Activated T-cell treated with anti-CD3 and anti-CD28 coated beads, Interleukin-2, amount 50 U/mL, for 4 hours (primary cell): ENCODE results near the gene COL5A1. TPM values are rescaled to one million over a fixed set of nuclear protein-coding genes. Genes with fewer than 3 reads are reported as not detected.
A peak's percentile ranks its signal among the peaks of the same experiment; 100 is the strongest.

Source experiments
- ATAC-seq, 2 donors: fragments of 200-7000 bp; cut with Tn5 transposase; one replicate each; pipeline ENCODE4 v1.10.0; 2021
- DNase-seq: peaks from one replicate; pipeline ENCODE4 v3.0.0-alpha.2; 2020
- H3K27me3 Mint-ChIP-seq: one replicate; pipeline ENCODE4 v1.8.0; 2021; ENCODE audit warnings: low read depth, mixed read lengths
- H3K36me3 Mint-ChIP-seq: one replicate; pipeline ENCODE4 v1.8.0; 2022; ENCODE audit warnings: mixed read lengths; ENCODE audit not compliant: insufficient read depth
- H3K4me1 Mint-ChIP-seq: one replicate; pipeline ENCODE4 v1.8.0; 2021; ENCODE audit warnings: low read depth, mixed read lengths
- H3K4me3 Mint-ChIP-seq: one replicate; pipeline ENCODE4 v1.8.0; 2021; ENCODE audit warnings: mild to moderate bottlenecking, moderate library complexity, mixed read lengths
- H3K9me3 Mint-ChIP-seq: one replicate; pipeline ENCODE4 v1.8.0; 2021; ENCODE audit warnings: mixed read lengths
- total RNA-seq, 3 donors: library from RNA; stranded (reverse); gene quantifications; one replicate each; pipeline ENCODE4 v1.2.1, GENCODE V29; 2021

COL5A1 gene
- total RNA-seq, 3 donors from 2014 or later = 0.14 to 0.30 (median 0.21) TPM

GRCh38 chr9:134645607-134646365 is 4.2 kb downstream of the COL5A1 start:
- H3K4me1 Mint-ChIP-seq = peaks cover 2% of the 10 kb centered on the region
- peaks cover 22% of the 10 kb centered on the region for H3K27me3 Mint-ChIP-seq
- DNase-seq (no peak), ATAC-seq (no peak)
- H3K9me3 Mint-ChIP-seq = no peaks in the 10 kb centered on the region
- no peaks in the 10 kb centered on the region for H3K36me3 Mint-ChIP-seq
- H3K4me3 Mint-ChIP-seq = no peak overlapping the region

- Mint-ChIP-seq H3K9me3 (no peaks in the 10 kb centered on the region), H3K27me3 (peaks cover 17% of the 10 kb centered on the region), H3K36me3 (no peaks in the 10 kb centered on the region), H3K4me3 (no peak overlapping the region), H3K4me1 (peaks cover under 1% of the 10 kb centered on the region)
- ATAC-seq (no peak), DNase-seq (no peak)
Observed at GRCh38 chr9:134647359-134648080, 5.9 kb downstream of the COL5A1 start.

- Mint-ChIP-seq H3K4me1 (no peaks in the 10 kb centered on the region), H3K4me3 (no peak overlapping the region), H3K27me3 (peaks cover 5% of the 10 kb centered on the region), H3K36me3 (no peaks in the 10 kb centered on the region), H3K9me3 (no peaks in the 10 kb centered on the region)
- DNase-seq (no peak), ATAC-seq (peak; percentile 30 to 64)
Observed at GRCh38 chr9:134648701-134649530, 7.3 kb downstream of the COL5A1 start.

- DNase-seq (no peak), ATAC-seq (no peak)
- H3K9me3 Mint-ChIP-seq = no peaks in the 10 kb centered on the region
Observed at GRCh38 chr9:134650431-134651190, 9.0 kb downstream of the COL5A1 start.

GRCh38 chr9:134651226-134651905 is 9.8 kb downstream of the COL5A1 start:
- DNase-seq (no peak), ATAC-seq (no peak)
- H3K36me3 Mint-ChIP-seq = no peaks in the 10 kb centered on the region
- no peaks in the 10 kb centered on the region for H3K9me3 Mint-ChIP-seq
- H3K4me3 Mint-ChIP-seq = no peak overlapping the region
- H3K27me3 Mint-ChIP-seq = peaks cover 2% of the 10 kb centered on the region
- no peaks in the 10 kb centered on the region for H3K4me1 Mint-ChIP-seq

More at GRCh38 chr9:134650431-134651190, 9.0 kb downstream of the COL5A1 start:
- Mint-ChIP-seq H3K4me1 (no peaks in the 10 kb centered on the region), H3K27me3 (peaks cover 2% of the 10 kb centered on the region), H3K36me3 (no peaks in the 10 kb centered on the region), H3K4me3 (no peak overlapping the region)

GRCh38 chr9:134652291-134653225 is 11.0 kb downstream of the COL5A1 start:
- no peak for ATAC-seq
- no peak overlapping the region for H3K4me3 Mint-ChIP-seq
- no peaks in the 10 kb centered on the region for H3K4me1 Mint-ChIP-seq
- no peaks in the 10 kb centered on the region for H3K9me3 Mint-ChIP-seq
- H3K36me3 Mint-ChIP-seq = no peaks in the 10 kb centered on the region
- DNase-seq = no peak
- peaks cover 2% of the 10 kb centered on the region for H3K27me3 Mint-ChIP-seq

GRCh38 chr9:134653259-134654009 is 11.8 kb downstream of the COL5A1 start:
- DNase-seq = no peak
- no peaks in the 10 kb centered on the region for H3K4me1 Mint-ChIP-seq
- ATAC-seq = no peak
- H3K27me3 Mint-ChIP-seq = peaks cover 2% of the 10 kb centered on the region
- H3K36me3 Mint-ChIP-seq = no peaks in the 10 kb centered on the region
- no peaks in the 10 kb centered on the region for H3K9me3 Mint-ChIP-seq
- no peak overlapping the region for H3K4me3 Mint-ChIP-seq

- ATAC-seq (no peak), DNase-seq (no peak)
- no peaks in the 10 kb centered on the region for H3K9me3 Mint-ChIP-seq
- no peaks in the 10 kb centered on the region for H3K27me3 Mint-ChIP-seq
- no peaks in the 10 kb centered on the region for H3K4me1 Mint-ChIP-seq
- no peaks in the 10 kb centered on the region for H3K36me3 Mint-ChIP-seq
- no peak overlapping the region for H3K4me3 Mint-ChIP-seq
Observed at GRCh38 chr9:134655101-134655500, 13.5 kb downstream of the COL5A1 start.

- ATAC-seq (no peak), DNase-seq (no peak)
- H3K27me3 Mint-ChIP-seq = no peaks in the 10 kb centered on the region
- no peaks in the 10 kb centered on the region for H3K36me3 Mint-ChIP-seq
- H3K9me3 Mint-ChIP-seq = peaks cover 4% of the 10 kb centered on the region
- no peaks in the 10 kb centered on the region for H3K4me1 Mint-ChIP-seq
- H3K4me3 Mint-ChIP-seq = no peak overlapping the region
Observed at GRCh38 chr9:134655586-134656333, 14.2 kb downstream of the COL5A1 start.

- DNase-seq = no peak
- H3K36me3 Mint-ChIP-seq = no peaks in the 10 kb centered on the region
- ATAC-seq = no peak
- H3K9me3 Mint-ChIP-seq = peaks cover 7% of the 10 kb centered on the region
- no peak overlapping the region for H3K4me3 Mint-ChIP-seq
- no peaks in the 10 kb centered on the region for H3K4me1 Mint-ChIP-seq
- no peaks in the 10 kb centered on the region for H3K27me3 Mint-ChIP-seq
Observed at GRCh38 chr9:134656334-134657006, 14.9 kb downstream of the COL5A1 start.

- Mint-ChIP-seq H3K4me3 (no peak overlapping the region), H3K36me3 (no peaks in the 10 kb centered on the region), H3K27me3 (peaks cover 3% of the 10 kb centered on the region), H3K4me1 (no peaks in the 10 kb centered on the region), H3K9me3 (peaks cover 11% of the 10 kb centered on the region)
- ATAC-seq = no peak
- DNase-seq = no peak
Observed at GRCh38 chr9:134657666-134658377, 16.2 kb downstream of the COL5A1 start.
